ENCODE measurements around the gene TBCD.

Gene TBCD

DNA sequence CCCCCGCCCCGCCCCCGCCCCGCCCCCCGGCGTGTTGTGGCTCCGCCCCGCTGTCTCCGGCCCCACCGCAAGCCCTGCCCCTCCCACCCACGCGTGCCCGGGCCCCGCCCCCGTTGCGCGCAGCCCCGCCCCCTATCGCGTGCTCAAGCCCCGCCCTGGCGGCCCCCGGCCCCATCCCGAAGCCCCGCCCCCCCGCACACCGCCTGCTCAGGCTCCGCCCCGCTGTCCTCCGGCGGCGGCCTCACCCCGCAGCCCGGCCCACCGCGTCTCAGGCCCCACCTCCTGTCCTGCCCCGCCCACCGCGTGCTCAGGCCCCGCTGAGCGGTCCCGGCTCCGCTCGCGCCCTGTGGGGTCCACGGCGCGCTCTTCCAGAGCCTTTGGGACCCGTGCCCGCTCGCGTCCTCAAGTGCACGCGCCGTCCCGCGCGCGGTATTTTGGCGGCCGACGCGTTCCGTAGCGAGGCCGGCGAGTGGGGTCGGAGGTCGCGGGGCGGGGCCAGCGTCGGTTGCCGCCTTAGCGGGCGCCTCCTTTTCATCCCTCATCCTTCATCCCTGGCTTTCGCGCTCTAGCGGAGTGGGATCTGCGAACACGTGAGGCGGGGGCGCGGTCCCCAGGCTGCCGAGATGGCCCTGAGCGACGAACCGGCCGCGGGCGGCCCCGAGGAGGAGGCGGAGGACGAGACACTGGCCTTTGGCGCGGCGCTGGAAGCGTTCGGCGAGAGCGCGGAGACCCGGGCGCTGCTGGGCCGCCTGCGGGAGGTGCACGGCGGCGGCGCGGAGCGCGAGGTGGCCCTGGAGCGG lies at the start of gene TBCD:
Gene TBCD (plus strand): TSS at position 495 of the 800 bp plus-strand sequence. CDS start 129 bp downstream, at position 624.
- peak; percentile 62 for DNase-seq (ENCODE audit: low read depth)

DNA sequence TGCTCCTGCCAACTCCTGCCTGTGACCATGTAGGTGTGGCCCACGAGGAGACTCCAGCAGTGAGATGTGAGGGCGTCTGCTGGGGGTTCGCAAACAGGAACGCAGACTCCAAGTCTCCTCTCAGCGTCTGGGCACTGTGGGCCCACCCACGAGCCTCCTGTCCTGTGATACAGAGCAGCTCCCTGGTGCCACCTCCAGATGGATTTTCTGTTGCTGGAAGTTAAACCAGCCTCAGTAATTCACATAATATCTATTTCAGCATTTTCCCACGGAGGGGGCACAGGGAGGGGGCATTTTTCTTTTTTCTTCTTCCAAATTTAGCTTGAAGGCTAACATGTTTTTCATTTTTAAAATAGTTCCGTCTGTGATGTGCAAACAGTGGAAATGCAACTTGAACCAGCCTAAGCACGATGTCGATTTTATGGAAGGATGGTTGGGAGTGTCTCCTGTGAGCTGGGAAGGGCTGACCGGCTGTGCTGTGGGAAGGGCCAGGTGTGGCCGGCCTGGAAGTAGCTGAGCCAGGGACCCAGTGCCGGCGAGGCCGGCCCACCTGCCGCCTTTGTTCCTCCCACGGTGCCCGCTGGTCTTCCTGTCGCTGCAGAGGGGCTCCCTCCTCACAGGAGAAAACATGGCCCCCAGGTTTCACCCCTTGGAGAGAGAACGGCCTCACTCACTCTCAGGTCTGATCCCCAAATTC lies 49.5 kb upstream of the TBCD start:
- DNase-seq (ENCODE audit: low read depth), result no peak

DNA sequence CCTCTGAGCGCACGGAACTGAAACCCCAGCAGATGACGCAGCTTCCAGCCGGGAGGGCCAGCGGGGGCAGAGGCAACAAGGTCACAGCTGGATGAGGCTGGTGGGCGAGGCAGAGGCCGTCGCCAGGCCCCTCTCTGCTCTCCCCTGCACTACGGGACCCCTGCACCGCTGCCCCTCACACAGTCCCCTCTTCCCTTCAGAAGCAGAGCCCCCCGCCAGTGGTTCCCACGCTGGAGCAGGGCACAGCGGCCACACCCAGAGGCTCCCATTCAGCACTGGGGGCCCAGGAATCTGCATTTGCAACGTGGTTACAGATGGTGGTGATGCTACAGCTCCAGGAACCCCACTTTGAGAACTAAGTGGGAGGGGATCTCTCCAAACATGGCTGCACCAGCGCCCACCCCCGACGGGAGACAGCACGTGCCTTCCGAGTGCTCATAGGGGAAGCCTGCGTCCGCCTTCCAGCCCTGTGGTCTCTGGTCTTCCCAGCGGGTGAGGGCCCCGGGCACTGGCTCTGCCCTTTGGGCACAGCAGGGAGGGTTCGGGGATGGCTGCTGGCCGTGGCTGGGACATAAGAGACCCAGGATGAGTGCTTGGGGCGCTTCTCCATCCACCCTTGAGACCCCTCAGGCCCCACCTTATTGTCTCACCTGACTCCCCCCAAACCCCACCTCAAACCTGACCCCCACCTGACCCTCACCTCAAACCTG lies 48.7 kb upstream of the TBCD start:
- no peak for DNase-seq (ENCODE audit: low read depth)

DNA sequence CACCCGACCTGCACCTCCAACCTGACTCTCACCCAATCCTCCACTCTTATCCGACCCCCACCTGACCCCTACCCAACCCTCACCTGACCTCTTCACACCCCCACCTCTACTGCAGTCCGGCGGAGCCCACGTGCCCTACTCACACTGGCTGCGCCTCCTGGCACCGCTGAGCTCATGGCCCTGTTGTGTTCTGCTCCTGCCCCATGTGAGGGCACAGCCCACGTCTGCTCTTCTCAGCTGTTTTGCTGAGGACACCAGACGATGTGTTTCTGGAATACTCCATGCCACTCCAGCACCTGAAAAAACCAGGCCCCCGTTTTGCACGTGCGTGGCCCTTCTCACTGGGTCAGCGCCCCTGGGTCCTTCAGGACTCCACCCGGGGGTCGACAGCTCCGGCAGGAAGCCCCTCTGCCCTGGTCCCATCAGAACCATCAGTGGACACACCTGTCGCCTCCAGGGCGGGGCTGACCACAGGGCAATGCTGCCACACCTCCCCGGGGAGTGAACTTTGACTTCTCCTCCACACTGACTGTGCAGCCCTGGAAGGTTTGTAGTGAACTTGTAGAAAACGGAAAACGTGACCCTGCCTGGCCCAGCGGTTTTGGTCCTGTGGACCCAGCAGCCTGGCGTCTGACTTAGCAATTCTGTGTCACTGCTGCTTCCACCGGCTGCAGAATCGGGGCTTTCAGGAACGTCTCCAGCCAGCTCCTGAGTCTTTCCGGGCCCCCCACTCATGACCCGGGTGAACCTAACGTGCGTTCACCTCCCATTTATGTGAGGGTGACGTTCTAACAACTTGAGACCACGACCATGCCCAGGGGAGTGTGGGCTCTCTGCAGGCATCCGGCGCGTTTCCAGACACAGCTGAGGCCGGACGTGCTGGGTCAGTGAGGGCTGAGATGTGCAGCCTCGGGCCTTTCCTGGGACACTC lies 47.7 kb upstream of the TBCD start:
- no peak for DNase-seq (ENCODE audit: low read depth)

DNA sequence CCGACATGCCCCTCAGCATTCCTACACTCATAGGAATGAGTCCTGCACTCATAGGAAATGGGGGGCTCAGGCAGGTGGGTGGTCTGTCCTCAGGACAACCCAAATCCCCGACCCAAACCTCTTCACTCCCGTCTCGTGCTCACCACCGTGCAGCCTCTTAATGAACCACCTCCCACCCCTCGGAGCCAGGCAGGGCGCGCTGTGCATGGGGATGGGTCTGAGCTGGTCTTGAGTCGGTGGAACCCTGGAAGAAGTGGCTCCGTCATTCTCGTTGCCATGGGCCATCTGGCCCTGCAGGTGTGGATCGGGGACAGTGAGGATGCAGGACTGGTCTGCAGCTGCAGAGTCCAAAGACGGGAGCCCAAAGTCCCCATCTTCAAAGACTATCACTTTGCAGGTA lies 47.0 kb upstream of the TBCD start:
- DNase-seq (ENCODE audit: low read depth), result no peak

DNA sequence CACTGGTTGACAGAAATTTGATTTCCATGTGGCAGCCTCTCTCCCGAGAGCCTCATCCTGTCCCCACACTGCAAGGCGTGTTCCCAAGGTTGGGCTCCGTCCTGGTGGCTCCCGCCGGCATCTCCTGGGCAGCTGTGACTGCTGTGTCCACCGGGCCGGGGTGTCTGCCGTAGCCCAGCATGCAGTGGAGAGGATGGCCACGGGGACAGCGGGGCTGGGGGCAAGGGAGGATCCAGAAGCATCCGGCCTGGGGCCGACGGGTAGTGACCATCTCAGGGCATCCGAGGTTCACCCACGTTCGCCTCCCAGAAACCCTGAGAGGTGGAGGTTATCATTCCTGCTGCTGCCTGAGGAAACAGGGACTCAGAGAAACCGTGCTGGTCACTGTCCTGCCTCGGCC lies 46.1 kb upstream of the TBCD start:
- no peak for DNase-seq (ENCODE audit: low read depth)

DNA sequence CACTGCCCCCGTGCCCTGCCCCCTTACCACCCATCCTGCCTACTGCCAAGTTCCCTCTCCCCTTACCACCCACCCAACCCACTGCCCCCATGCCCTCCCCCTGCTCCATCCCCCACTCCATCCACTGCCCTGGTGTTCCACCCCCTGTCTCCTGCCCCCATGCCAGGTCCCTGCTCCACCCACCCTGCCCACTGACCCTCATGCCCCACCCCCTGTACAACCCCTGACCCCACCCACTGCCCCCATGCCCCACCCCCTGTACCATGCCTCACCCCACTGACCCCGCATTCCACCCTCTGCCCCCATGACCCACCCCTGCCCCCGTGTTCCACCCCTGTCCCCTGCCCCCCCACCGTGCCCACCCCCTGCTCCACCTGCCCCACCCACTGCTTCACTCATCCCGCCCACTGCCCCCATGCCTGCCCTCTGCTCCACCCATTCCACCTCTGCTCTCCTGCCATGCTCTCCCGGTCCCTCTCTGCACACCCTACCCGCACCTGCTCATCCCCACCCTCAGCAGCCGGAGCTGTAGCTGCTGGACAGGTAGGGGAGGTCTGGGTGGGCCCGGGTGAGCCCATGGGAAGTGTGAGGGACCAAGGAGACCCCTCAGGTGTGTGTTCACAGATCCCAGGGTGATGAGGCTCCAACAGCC lies 42.7 kb upstream of the TBCD start:
- no peak for DNase-seq (ENCODE audit: low read depth)

DNA sequence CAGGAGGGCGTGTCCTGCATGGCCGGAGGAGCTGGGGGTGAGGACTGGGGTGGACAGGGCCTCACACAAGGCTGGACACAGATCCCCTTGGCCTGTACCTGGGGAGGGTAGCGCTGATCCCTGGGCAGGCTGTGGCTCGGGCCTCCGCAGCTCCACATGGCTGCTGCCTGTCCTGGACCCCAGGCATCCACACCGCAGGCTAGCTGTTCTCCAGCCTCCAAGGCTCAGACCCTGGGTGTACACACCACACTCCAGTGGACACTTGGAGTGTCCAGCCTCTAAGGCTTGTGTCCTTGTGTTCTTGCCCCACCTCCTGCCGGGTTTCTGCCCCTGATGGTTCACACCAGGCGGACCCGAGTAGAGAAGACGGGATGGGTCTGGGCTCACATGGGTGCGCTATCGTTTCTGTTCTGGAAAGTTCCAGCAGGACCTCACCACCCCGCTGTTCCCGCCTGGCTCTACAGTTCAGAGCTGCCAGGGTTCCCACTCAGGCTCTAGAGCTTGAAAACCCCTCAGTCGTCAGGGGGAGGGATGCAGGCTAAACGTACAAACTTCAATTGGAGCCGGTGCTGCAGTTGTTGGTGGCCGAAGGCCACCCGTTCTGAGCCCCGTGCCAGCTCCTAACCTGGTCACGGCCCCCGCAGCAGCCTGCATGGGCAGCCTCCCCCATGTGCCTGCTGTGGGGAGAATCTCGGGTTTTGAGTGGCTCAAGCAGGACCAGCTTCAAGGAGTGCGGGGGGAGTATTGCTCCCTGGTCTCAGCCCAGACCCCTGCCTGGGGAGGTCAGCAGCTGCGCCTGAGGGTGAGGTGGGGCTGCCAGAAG lies 42.0 kb upstream of the TBCD start:
- DNase-seq (ENCODE audit: low read depth), result no peak

DNA sequence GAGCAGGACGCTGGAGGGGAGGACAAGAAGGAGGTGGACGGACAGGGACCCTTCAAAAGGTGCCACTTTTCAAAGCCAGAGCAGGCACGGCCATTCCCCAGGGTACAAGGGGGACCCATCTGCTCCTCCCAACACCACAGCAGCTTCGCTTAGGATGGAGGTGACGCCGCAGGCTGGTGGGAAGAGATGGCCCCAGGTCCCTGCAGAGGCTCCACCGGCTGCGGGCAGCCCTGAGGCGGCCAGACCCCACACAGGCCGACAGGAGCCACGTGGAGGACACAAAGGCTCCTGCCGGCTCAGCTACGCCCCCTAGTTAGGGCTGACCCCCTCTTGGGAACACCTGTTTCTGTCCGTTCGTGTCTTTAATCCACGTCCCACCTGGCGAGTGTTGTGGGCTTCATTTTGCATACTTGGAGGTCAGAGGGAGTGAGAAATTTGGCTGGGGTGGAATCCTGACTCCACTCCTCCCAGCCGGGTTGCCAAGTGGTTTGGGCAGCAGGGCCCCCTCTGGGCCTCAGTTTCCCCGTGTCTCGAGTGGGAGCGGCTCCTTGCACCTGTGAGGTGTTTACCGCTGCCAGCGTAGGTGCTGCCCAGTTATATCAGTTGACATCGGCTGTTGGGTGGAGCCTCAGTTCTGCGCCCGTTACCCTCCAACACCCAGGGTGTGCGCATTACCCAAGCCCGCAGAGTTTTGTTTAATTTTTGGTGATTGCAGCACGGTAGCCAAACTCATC lies 41.2 kb upstream of the TBCD start:
- DNase-seq (ENCODE audit: low read depth), result no peak

DNA sequence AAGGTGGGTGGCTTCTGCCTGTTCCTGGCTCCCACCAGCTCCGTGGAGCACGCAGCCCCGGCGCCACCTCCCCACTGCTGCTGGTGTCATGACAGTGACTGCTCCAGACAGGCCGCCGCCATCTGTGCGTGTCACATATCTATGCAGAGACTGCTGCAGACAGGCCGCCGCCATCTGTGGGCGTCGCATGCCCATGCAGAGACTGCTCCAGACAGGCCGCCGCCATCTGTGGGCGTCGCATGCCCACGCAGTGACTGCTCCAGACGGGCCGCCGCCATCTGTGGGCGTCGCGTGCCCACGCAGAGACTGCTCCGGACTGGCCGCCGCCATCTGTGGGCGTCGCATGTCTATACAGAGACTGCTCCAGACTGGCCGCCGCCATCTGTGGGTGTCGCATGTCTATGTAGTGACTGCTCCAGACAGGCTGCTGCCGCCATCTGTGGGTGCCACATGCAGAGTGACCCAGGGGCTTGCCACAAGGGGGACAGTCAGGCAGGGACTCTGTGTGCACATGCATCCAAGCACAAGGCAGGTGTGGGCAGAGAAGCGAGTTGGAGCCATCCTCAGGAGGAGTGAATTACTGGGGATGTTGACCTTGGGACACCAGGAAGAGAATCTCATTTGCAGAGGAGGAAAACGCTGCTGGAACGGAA lies 38.7 kb upstream of the TBCD start:
- DNase-seq (ENCODE audit: low read depth), result no peak

DNA sequence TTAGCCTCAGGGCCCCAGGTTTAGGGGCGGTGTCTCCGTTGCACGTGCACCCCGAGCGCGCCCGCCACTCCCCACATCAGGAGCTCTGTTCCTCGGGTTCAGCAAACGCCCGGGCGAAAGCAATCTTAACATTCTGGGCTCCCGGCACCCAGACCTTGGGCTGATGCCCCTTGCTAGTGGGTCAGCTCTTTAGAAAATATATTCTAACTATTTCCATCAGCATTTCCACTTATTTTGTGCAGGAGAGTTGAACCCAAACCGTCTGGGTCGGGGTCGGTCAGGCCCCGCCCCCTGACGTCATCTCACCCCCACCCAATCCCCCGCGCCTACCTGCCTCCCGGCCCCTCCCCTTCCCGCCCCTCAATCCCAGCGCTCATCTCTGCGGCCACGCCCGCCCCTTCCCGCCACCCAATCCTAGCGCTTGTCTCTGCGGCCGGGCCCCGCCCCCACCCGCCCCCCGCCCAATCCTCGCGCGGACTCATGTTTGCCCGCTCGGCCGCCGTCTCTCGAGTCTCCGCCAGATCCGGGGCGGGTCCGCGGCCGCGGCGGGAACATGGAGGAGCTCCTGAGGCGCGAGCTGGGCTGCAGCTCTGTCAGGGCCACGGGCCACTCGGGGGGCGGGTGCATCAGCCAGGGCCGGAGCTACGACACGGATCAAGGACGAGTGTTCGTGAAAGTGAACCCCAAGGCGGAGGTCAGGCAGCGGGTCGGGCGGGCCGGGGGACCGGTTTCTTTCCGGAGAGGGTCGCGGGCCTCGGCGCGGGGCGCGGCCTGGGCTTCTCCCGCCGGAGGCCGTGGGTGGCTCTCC lies 35.5 kb upstream of the TBCD start, which contains the start of gene FN3KRP:
Gene FN3KRP (plus strand): TSS at position 504 of the 808 bp plus-strand sequence. CDS start 50 bp downstream, at position 554.
- DNase-seq (ENCODE audit: low read depth), result peak; percentile 84

DNA sequence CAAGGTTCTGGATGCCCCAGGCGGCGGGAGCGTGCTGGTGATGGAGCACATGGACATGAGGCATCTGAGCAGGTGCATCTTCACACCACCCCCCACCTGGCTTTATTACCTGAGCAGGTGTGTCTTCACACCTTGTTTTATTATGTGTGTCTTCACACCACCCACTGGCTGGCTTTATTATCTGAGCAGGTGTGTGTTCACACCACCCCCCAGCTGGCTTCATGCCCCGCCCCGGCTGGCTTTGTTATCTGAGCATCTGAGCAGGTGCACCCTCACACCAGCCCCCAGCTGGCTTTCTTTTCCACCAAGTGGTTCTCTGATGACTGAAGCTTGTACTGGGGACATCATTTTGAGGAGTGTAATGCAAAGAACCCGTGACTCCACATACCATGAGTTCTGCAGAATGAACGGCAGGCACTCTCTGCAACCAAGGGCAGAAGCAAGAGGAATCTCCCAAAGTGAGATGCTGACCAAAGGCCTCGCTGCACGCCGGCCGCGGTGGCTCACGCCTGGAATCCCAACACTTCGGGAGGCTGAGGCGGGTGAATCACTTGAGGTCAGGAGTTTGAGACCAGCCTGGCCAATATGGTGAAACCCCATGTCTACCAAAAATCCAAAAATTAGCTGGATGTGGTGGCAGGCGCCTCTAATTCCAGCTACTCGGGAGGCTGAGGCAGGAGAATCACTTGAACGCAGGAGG lies 32.7 kb upstream of the TBCD start:
- DNase-seq (ENCODE audit: low read depth), result no peak

DNA sequence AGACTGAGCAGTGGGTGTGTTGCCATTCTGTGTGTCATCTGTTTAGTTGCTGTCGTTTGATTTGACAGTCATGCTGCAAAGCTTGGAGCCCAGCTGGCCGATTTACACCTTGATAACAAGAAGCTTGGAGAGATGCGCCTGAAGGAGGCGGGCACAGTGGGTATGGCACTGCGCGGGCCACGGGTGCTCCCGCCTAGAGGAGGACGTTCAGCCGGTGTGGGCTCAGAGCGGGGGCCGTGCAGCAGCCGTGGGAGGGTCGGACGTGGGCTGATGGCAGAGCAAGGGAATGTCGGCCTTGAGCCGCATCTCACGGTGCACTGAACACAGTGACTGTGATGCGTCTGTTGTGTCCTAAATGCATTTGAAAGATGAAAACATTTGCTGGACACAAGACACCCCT lies 31.7 kb upstream of the TBCD start:
- no peak for DNase-seq (ENCODE audit: low read depth)

DNA sequence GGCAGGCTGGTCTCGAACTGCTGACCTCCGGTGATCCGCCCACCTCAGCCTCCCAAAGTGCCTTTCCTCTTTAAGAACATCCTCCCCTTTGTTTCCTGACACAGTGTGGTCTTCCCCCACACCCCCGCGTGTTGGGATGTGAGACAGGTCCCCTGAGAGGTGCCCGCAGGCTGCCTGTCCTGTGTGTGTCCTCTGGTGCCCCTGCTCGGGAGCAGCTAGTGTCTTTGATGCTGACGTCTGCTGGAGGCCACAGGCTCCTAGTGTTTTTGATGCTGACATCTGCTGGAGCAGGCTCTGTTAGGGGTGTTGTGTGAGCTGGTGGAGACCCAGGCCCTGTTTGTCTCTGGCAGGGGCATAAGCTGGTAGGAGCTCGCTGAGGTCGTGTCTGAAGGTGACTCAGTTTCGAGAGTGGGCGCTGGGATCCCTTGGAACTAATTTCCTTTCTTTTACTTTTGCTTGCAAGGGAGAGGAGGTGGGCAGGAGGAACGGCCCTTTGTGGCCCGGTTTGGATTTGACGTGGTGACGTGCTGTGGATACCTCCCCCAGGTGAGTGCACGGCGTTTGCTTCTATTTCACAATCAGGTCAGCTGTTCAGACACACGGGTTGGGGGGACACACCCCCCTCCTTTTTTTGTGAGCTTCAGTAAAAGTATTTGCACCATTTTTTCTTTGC lies 29.4 kb upstream of the TBCD start:
- DNase-seq (ENCODE audit: low read depth), result no peak

DNA sequence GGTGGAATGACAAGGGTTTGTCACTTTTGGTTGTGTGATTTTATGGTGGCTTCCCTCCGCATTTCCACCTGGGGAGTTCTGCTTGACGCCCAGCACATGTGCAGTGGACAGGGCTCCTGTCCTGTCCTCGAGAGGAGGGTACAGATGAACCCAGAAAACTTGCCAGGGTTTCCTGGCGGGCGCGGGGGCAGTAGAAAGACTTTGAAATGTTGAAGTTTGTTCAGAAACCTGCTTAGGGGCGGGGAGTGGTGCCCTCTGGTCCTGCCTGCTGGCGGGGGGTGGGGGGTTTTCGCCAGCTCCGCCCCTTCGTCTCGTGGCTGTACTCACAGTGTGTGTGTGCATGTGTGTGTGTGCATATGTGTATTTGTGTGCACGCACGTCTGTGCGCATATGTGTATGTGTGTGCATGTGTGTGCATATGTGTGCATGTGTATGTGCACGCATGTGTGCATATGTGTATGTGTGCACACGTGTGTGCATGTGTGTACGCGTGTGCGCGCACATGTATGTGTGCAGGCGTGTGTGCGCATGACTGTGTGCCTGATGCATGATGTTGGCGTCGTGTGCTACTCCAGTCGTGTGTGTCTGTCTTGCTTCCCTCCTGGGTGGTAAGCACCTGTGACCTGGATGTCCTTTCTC lies 28.6 kb upstream of the TBCD start:
- DNase-seq (ENCODE audit: low read depth), result no peak

DNA sequence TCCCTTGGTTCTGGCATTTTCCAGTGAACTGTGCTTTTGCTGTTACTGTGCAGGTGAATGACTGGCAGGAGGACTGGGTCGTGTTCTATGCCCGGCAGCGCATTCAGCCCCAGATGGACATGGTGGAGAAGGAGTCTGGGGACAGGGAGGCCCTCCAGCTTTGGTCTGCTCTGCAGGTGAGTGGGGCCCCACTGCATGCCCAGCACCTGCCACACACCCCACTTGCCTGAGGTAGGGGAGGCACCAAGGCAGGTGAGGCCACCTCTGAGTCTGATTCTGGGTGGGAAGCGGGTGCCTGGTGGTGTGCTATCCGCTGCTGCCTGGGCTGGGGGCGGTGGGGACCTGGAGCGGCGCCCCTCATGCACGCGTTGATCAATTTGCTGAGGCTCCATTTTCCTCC lies 25.4 kb upstream of the TBCD start:
- DNase-seq (ENCODE audit: low read depth), result no peak

Measured in stimulated activated CD8-positive, alpha-beta memory T cell treated with anti-CD3 and anti-CD28 coated beads, Interleukin-15, amount 100 ng/mL, for 1 hour (primary cell).